ENCODE results near the gene SYNGR1. TPM values are rescaled to one million over a fixed set of nuclear protein-coding genes. Genes with fewer than 3 reads are reported as not detected.

The SYNGR1 gene
- total and polyA plus RNA-seq, 2 experiments from 2014 or later, result 30.9 to 37.0 TPM

DNA sequence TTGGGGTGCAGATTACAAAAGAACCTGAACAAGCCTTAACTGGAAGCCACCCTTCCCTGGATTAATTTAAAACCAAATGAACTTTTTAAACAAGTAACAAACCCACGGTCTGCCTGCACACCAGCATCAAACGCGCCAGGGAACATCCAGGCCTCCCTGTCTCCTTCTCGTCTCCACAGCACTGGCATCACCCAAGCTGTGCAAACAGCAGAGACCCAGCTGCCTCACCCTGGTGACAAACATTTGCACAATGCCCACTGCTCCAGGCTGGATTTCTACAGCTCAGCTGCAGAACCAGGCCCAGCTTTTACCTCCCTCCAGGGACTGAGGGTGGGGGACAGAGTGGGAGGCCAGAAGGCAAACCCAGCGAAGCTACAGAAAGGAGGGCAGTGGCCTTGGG lies 37.4 kb upstream of the SYNGR1 start (continued):
- TF ChIP-seq ZNF462 (CRISPR knock-in tag; IDR thresholded peaks at IDR 0.05) (no peak), REST (IDR thresholded peaks at IDR 0.05; ENCODE audit: unreplicated experiment) (no peak)

DNA sequence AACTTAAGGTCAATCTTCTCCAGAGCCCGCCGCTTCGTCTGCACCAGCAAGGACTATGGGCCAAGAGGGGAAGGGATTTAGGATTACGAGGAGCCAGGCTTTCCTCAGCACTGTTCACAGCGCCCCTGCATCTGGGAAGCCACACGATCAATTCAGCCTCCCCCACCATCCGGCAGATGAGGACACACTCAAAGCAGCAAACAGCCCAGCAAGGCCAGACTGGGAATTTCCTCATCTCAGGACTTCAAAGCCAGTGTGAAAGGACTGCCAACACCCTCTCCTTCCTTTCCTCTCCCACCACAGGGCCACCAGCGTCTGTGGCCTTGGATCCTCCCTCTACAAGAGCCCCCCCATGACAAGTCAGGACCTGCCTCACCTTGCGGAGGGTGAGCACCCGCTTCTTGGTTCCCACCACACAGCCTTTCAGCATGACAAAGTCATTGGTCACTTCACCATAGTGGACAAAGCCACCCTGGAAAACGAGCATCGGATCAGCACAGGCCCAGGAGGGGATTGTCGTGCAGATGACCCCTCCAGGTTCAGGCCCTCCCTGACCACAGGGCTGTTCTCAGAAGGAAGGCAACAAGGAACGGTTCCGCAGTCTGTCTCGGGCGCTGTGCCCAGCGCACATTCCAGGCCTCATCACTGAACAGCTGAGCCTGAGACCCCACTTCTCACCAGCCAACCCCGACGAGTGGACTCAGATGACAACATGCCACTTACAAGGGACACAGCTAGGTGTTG lies 36.4 kb upstream of the SYNGR1 start:
- DNase-seq (ENCODE audit: low spot score), result no peak
- peak overlapping the region; percentile 95 for H3K27ac Mint-ChIP-seq
- no peaks in the 10 kb centered on the region for H3K9me2 ChIP-seq (ENCODE audit: insufficient read depth)
- no peaks in the 10 kb centered on the region for H3K27me3 ChIP-seq (ENCODE audit: insufficient read depth)
- peaks cover 75% of the 10 kb centered on the region for H3K36me3 Mint-ChIP-seq (ENCODE audit: low read depth)
- no peak for ATAC-seq
- H3K27me3 Mint-ChIP-seq (ENCODE audit: insufficient read depth, low read depth, poor library complexity), result peaks cover 75% of the 10 kb centered on the region
- peaks cover 91% of the 10 kb centered on the region for H3F3A ChIP-seq (replicated peaks; ENCODE audit: low read depth)
- peaks cover 71% of the 10 kb centered on the region for H3K4me1 Mint-ChIP-seq
- H3K4me3 ChIP-seq, result 0 out of 2 replicates have a peak overlapping the region, but pooled peaks have one; percentile 20
- peaks cover 56% of the 10 kb centered on the region for H3K4me1 ChIP-seq (ENCODE audit: insufficient read depth)
- H4K20me1 ChIP-seq (replicated peaks; ENCODE audit: insufficient read depth), result peaks cover 57% of the 10 kb centered on the region
- H3K4me2 ChIP-seq, result peak overlapping the region; percentile 100; the same call in 1 of the 2 replicates
- H3K79me2 ChIP-seq (replicated peaks; ENCODE audit: insufficient read depth), result peaks cover 39% of the 10 kb centered on the region
- H3K27ac ChIP-seq (ENCODE audit: low read depth), result peak overlapping the region; percentile 99
- H3K4me3 Mint-ChIP-seq, result peak overlapping the region; percentile 52
- peaks cover 9% of the 10 kb centered on the region; the same call in 2 of the 3 replicates for H3K9me3 Mint-ChIP-seq
- H2AFZ ChIP-seq, result no peak overlapping the region
- H3K36me3 ChIP-seq (ENCODE audit: insufficient read depth), result peaks cover 62% of the 10 kb centered on the region
- TF ChIP-seq POLR2AphosphoS5 (IDR thresholded peaks at IDR 0.05; ENCODE audit: low read depth) (peak; percentile 38), ZNF331 (CRISPR knock-in tag; IDR thresholded peaks at IDR 0.05; ENCODE audit: low read depth) (no peak)
